Measurements from ENCODE around the gene DSCAML1.

DSCAML1 gene, protein sequence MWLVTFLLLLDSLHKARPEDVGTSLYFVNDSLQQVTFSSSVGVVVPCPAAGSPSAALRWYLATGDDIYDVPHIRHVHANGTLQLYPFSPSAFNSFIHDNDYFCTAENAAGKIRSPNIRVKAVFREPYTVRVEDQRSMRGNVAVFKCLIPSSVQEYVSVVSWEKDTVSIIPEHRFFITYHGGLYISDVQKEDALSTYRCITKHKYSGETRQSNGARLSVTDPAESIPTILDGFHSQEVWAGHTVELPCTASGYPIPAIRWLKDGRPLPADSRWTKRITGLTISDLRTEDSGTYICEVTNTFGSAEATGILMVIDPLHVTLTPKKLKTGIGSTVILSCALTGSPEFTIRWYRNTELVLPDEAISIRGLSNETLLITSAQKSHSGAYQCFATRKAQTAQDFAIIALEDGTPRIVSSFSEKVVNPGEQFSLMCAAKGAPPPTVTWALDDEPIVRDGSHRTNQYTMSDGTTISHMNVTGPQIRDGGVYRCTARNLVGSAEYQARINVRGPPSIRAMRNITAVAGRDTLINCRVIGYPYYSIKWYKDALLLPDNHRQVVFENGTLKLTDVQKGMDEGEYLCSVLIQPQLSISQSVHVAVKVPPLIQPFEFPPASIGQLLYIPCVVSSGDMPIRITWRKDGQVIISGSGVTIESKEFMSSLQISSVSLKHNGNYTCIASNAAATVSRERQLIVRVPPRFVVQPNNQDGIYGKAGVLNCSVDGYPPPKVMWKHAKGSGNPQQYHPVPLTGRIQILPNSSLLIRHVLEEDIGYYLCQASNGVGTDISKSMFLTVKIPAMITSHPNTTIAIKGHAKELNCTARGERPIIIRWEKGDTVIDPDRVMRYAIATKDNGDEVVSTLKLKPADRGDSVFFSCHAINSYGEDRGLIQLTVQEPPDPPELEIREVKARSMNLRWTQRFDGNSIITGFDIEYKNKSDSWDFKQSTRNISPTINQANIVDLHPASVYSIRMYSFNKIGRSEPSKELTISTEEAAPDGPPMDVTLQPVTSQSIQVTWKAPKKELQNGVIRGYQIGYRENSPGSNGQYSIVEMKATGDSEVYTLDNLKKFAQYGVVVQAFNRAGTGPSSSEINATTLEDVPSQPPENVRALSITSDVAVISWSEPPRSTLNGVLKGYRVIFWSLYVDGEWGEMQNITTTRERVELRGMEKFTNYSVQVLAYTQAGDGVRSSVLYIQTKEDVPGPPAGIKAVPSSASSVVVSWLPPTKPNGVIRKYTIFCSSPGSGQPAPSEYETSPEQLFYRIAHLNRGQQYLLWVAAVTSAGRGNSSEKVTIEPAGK (N-terminal part only)

DNA sequence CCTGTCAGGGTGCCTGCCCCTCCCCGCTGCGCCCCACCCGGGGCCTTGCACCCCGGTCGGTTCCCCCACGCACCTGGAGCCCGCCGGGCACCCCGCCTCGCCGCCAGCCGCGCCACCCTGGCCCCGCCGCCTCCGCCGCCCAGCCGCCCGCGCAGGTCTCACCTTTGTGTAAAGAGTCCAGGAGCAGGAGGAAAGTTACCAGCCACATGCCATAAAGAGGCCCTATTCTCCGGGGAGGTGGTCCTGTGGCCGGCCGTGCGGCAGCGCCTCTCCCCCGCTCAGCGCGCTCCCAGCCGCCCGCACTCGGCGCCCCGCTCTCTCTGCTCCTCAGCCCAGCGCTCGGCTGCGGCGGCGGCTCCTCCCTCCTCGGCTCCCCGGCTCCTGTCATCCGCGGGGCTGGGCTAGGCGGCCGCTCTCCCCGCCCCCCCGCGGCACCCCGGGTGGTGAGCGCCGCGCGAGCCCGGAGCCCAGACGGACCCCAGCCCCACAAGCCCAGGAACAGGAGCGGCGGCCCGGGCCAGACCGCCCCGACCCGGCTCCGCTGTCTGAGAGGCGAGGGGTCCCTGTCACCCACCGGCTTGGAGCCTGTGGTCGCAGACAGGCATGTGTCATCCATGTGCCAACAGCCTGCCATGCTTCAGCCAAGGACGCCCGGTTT is at the start of gene DSCAML1:
Gene DSCAML1 (minus strand): TSS at position 345 of the 658 bp plus-strand sequence. CDS start 137 bp downstream, at position 208.
- peak in 1 of 2 donors; percentile 28 for DNase-seq

DNA sequence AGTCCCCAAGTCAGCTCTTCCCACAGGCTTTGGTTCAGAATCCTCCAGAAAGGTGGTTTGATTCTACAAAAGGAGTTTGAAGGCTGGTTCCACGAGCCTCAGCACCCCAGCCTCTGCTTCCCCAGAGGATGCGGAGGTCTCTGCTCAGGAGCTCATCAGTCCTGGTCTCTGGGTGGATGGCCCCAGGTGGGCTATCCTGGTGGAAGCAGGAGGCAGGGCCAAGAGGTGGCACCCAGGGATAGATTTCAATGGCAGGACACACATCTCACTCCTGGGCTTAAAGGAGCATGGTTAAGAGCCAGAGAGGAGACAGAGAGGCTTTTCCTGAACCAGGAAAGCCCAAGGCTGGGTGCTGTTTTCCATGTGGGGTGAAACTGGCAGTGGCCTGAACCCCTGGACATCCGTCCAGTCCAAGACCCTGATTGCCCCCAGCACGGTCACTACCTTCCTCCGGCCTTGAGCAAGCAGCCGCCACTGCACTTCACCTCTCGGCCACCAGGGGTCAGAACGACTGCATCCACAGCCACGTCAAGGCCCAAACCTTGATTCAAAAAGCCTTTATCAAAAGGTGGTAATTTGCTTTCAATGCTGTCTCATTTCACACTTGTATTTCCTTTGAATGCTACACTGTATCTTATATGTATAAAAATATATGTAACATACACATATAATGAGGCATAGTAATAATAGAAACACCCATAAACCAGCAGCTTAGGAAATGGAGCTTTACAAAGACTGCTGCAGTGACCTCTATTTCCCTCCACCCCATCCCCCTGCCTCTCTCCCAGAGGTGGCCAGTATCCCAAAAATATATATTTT is 46.9 kb upstream of the DSCAML1 start:
- peak; percentile 75 to 83 for DNase-seq

DNA sequence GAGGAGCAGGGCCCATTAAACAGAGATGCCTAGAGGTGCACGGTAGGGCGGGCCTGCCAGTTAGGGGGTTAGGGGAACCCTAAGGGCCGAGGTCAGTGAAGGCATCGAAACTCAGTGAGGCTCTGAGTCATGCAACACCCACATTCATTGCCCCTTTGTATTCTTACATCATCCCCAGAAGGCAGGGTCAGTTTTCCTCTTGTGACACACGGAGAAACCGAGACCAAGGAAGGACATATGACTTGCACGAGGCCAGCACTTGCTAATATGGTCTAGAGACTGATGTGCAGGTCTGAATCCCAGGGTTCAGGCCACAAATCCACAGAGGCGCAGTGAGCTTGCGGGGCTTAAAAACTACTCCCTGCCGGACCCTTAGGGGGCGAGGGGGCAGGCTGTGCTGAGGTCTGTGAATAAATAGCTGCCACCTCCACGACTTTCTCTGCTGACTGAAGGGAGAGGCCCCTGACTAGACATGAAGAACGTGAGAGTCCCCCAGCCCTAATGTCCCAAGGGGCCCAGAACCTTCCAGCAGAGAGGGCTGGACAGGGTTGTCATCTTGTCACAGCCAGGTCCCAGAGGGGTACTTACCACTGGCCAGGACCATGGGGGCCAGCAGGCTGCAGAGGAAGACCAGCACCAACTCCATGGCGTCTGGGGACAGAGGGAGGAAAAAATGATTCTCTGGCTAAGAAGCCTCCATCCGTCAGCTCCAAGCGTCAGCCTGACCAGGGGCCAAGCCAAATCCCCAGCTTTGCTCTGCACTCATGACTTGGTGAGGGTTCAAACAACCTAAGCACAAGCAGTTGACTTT is 45.3 kb upstream of the DSCAML1 start:
- DNase-seq = peak in 1 of 2 donors; percentile 68

DNA sequence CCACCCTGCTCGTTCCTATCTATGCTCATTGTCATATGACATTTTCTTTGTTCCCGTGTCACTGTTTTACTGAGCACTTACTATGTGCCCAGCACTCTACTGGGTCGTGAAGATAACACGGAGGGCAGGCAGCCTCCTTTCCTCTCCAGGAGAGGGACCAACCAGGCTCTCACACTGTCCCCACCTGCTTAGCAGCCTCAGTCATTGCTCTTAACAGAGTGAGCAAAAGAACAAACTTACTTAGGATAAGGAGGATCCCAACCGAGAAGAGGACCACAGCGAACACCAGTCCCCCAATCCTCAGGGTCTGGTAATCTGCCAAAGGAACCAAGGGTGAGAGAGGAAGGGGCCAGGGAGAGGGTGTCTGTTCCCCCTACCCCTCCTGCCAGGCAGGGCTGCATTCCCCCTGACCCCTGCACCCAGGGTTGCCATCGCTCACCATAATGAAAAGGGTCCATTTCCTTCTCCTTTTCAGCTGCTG is 44.6 kb upstream of the DSCAML1 start:
- DNase-seq = no peak

DNA sequence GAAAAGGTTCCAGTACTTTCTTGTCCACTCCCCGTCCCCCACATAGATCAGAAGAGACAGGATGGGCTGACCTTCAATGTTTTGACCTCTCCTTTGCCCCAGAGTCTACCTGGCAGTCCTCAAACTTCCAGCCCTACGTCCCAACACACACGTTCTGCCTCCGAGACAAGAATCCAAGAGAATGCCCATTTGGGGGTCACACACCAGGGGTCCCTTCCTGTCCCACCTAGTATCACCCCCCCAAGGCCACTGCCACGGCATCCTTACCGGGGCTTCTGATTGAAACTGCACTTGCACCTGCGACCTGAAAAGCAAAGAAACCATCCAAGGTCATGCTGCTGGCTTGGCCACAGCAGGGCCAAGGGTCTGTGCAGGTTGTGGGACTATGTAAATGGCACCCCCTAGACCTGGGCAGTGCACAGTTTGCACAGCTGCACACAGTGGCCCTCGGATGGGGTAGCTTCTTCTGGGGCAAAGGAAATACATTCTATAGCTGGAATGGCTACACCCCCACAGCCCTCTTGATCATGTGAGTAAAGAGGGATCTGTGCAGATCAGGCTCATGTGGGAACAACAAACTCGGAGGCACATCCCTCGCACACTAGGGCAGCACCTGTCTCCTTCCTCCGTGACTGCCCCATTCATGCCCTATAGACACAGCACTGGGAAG is 44.0 kb upstream of the DSCAML1 start:
- DNase-seq = no peak

DNA sequence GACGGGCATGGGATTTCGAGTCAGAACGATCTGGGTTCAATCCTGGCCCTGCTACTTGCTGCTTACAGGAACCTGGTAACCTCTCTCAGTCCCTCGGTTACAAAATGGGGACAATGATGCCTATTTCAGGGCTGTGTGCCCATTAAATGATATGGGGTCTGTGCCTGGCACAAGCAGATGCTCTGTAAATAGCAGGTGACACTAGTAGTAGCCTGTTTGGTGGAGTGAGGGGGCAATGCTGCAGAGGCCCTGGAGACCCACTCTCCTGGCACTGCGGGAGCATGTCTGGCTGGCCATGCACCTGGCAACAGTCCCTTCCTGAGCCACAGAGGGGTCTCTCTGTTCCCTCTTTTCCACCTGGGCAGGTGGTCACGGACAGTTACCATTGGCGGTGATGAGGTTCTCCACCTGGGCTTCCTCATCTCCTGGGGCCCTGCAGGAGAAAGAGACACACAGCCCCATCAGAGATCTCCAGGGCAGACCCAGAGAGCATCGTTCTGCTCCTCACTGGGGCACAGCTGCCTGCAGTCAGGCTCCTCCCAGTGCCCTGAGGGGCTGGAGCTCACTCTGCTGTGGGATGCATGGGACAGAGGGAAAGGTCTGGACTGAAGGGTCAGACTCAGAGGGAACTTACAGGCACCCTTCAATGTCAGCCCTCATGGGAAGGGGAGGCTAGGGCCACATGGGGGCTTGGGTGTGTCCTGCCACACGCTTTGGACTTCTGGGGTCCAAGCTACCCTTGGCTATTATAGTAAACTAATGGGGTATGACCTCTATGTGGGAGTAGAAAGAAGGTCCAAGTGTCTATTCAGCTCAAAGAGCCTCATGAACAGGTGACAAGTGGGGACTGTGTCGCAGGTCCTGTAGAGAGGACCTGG is 43.2 kb upstream of the DSCAML1 start:
- DNase-seq = no peak

DNA sequence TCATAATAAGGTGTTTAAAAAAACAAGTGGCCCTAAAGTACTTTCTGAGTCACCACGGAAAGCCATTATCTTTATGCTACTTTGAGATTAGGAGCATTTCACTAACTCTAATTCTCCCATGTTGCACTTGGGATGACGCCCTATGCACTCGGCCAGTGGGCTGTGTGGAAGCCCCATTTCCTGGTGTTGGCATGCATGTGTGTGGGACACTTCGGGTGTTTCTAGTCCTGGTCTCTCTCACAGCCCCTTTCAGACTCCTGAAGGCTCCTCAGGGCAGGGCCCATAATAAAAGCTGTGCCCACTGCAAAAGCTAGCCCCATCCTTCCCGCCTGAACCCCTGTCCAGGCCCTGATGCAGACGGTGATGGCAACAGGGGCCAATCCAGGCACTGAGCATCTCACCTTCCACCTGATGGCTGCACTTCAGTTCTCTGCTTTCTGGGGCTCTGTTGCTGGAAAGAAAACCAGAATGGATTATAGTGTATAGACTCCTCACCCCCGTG is 42.4 kb upstream of the DSCAML1 start:
- no peak for DNase-seq

DNA sequence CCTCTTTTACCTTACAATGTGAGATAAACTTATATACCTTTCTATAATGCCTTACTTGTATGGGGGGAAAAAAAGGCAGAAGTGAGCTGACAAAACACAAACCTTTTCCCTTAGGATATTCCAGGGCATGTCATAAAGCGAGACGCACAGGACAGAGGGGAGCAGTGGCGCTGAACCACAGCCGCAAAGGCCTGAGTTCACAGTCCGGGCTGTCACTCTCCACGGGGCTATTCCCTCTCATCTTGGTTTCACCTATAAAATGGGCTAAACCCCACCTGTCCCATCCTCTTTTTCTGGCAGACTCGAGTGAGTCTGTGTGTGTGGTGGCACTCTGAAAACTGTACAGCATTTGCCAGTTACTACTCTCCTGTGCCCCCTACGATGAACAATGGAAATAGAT is 41.9 kb upstream of the DSCAML1 start:
- DNase-seq = no peak

DNA sequence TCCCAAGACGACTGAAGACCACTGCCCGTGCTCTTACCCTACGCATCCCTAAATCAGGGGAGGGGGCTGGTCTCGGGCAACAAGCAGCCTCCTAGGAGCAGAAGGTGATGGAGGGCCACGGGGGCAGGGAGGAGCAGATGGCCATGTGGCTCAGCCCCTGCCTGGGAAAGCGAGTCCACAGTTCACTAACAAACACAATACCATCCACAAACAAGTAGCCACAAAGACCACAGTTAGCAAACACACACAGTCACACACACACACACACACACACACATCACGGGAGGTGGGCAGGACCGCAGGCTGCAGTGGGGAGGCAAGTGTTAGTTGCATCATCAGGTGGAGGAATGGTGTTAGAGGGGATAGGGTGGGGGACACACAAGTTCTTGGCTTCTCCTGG is 40.8 kb upstream of the DSCAML1 start:
- no peak for DNase-seq

DNA sequence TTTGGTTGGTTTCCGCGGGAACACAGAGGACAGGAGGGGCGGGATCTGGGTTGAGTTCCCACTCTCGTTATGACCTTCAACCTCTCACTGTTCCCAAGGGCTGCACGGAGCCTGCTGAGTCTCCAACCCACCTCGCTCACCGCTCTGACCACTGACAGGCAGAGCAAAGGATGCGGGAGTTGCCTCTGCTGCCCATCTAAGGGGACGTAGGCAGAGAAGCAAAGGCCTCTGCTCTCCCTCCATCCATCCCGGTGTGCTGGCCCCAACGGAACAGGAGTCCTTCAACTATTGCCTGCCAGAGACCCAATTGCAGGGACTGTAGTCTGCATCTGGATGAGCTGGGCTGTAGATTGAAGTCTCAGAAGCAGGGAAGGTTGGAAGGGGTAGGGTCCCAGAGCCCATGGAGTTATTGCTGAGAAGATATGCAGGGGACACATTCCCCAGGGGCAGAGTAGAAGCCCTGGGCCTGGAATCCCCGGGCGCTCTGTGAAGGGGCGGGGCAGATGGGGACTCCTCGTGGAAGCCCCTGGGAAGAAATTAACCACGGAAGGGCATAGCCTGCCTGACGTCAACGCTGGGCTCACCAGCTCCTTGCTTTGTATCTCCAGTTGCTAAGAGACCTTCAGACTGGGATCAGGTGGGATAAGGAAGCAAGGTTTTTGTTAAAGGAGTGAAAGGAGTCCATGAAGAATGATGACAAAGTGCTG is 40.2 kb upstream of the DSCAML1 start:
- DNase-seq = no peak

DNA sequence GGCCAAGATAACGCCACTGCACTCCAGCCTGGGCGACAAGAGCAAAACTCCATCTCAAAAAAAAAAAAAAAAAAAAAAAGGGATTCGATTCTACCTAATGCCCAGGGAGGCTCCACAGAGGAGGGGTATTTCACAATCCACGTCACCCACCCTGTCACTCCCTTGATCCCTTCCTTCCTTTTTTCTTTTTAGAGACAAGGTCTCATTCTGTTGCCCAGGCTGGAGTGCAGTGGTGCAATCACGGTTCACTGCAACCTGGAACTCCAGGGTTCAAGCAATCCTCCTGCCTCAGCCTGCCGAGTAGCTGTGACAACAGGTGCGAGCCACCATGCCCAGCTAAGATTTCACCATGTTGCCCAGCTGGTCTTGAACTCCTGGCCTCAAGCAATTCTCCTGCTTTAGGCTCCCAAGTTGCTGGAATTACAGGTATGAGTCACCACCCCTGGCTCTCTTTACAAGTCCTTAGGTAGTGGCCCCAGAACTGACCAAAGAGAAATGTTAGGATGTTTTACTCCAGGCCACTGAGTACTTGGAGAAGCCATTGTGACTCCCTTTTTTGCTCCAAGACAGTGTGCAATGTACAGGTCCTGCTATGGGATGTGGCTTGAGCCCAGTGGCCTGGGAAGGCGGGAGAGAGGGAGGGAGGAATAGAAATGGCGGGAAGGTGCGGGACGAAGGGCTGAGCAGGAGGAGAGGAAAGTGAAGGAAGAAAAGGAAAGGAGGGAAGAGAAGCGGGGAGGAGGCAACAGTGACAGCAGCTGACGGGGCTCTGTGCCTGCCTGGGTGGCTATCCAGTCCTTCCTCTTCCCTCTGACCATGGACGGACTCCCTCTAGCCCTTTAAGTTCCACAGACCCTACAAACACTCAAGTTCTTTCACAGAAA is 39.3 kb upstream of the DSCAML1 start:
- peak in 1 of 2 donors; percentile 54 for DNase-seq

DNA sequence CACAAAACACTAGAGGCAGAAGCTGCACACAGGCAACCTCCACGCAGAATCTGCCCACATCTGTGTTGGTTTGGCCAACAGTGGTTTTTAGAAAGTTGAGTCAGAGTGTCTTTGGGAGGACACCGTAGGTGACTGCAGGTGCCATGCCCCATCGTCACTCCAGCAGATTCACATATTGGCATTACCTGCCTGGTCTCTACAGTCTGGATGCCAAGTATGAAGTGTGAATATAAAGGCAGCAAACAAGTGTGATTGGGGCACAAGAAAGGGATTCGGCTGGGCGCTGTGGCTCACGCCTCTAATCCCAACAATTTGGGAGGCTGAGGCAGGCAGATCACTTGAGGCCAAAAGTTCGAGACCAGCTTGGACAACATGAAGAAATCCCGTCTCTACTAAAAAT is 38.6 kb upstream of the DSCAML1 start:
- no peak for DNase-seq

DNA sequence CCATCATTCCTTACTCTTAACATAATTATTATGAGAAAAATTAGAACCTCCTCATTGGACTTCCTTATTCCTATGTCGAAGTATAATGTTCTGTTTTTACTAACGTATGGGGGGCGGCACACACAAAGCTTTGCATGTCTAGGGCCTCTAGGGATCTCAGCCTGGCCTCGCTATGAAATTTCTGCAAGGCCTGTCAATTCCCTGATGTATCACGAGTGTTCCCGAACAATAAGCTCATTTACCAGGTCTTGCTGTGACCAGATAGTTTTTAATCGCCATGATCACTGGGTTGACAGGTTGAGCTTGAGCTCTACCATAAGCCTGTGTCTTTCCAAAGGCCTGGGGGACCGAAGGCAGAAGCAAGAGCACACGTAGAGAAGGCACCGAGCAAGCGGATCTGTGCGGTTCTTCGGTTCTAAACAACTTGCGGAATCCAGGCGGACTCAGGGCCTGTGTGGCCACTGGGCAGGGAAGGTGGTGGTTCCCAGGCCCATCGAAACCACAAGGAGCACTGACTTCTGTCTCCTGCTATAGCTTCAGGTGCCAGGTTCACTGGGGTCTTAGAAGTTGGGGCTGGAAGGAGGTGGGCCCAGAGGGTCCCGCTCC is 37.9 kb upstream of the DSCAML1 start:
- DNase-seq = no peak

DNA sequence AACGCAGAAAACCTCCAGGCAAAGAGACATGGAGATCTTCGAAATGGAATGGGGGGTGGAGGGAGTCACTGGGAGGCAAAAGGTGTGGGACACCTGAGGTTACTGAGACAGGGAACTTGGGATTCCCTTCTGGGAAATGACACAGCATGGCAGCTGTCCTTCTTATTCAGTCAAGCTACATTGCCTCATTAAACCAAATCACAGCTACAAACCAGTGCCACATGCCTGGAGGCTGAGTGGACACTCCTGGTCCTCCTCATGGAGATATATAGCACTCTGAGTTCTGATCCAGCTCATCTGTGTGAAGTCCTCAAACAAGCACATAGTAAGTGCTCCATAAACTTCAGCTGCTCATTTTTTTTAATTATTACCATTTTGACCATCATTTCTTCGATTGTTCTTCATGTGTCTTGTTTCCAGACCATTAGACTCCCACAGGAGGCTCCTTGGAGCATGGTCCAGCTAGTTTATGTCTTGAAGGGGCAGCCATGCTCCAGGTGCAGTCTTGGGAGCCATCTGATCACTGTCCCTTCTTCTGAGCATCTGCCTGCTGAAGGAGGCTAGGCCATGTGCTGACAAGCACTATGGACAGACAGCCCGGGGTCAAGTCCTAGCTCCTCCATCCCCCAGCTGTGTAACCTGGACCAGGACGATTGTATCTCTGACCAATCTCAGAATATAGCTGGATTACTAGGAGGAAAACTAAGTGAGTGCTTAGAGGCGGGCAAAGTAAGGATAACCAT is 37.2 kb upstream of the DSCAML1 start:
- DNase-seq = no peak

DNA sequence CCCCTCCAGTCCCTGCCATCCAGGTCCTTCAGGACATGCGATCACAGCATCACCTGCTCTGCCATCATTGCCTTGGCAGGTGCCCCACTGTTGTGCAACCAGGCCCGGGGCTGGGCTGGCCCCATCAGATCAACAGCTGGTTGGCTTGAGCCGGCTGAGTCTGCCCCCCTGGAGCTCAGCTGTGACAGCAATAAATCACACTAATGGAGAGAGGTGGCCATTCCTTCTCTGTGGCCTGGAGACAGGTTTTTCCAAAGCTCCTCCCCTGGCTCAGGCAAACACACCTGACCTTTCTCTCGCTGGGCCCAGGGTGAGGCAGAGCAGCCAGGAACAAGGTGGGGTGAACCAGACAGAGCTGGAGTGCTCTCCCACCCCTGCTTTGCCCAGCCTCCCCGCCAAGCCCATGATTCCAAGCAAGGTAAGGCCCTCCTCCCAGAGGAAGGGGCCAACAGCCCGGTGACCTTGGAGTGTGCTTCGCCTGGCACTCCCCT is 36.4 kb upstream of the DSCAML1 start:
- no peak for DNase-seq

DNA sequence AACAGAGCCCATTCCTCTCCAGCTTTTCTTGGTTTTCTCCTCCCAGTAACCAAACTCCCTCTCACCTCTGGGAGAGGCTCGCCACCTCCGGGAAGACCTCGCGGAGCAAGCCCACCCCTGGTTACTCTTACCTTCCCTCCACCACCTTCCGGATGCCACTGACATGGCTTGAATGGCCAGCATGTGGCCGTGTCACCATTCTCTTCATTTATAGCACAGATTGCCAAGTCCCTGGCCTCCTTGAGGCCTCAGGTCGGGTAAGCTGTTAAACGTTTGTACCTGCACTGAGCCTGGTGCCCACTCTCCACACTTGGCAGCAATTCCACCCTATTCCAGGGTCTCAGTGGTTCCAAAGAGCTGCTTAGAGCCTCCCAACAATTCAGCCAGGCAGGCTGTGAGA is 35.5 kb upstream of the DSCAML1 start:
- DNase-seq = no peak

Measured in CD4-positive, alpha-beta T cell treated with Interleukin-4 for 1 hour (primary cell).